NCI-H1105 treated with DMSO at 0.1 percent for 48 hours (cell line): ENCODE measurements around the gene CCR6.

Source experiments
- DNase-seq: peaks from one replicate; lab custom pipeline; 2025; lab: John Stamatoyannopoulos, UW

CCR6 gene

DNA sequence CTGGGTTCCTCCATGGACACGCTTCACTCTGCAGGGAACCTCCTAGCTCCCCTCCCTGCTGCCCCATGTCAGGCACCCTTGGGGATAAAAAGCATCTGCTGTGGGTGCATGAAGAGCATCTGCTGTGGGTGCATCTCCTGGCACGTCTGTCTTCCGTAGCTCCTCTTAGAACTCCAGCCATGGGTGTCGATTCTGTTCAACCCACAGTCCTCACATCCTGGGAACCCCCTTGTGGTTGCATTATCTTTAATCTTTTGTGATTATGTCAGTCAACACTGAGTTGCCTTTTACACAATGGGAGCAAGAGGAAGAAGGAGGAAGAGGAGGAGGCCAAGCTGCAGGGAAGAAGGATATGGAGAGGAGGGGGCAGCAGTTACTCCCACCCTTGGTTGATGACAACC is 24.1 kb upstream of the CCR6 start:
- DNase-seq, result no peak

DNA sequence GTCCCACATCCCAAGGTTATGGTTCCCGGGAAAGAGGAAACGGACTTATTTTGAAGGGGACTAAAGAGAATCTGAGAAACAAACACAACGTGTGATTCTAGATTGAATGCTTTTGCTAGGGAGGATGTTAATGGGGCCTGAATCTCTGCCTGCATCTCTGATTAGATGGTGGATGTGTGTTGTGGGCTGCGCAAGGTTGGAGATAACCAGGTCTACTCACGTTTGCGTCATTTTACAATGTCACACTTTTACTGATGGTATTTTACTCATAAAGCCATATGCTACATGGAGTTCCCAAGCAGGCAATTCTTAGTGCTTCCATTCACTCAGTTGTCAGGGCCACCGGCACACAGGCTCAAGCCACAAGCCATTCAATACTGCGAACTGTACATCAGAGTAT is 23.2 kb upstream of the CCR6 start:
- DNase-seq, result no peak

GRCh38 chr6:167100241-167100674 is 22.6 kb upstream of the CCR6 start:
- DNase-seq, result no peak

GRCh38 chr6:167102318-167102717 is 20.6 kb upstream of the CCR6 start:
- no peak for DNase-seq

DNA sequence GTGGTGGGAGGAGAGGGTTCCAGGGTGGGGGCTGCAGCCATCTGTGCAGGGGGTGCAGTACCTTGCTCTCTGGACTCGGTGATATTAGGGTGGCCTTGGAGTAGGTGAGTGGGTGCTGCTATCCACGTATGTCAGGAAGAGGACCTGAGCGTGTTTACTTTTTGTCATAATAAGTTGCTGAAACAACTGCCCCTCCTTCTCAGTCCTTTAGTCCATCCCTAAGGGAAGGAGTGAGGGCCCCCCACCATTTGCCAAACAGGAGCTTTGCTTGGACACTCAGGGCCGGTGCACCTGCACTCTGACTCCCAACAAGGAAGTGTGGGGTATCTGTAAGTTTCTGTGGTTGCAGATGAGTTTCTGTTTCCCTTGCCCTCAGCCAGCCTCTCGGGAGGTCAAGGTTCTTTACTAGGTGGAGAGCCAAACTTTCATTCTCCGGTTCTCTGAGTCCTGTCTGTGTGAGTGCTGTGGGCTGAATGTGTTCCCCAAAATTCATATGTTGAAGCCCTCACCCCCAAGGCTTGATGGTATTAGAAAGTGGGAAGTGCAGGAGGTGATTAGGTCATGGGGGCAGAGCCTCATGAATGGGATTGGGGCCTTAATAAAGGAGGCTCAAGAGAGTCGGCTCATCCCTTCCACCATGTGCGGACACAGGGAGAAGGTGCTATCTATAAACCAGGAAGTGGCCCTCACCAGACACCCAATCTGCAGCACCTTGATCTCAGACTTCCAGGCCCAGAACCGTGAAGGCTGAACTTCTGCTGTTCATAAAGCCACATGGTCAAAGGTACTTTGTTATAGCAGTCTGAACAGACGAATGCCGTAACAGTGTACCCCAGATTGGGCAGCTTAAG is 19.6 kb upstream of the CCR6 start:
- DNase-seq, result no peak

GRCh38 chr6:167104388-167104787 is 18.5 kb upstream of the CCR6 start:
- no peak for DNase-seq

DNA sequence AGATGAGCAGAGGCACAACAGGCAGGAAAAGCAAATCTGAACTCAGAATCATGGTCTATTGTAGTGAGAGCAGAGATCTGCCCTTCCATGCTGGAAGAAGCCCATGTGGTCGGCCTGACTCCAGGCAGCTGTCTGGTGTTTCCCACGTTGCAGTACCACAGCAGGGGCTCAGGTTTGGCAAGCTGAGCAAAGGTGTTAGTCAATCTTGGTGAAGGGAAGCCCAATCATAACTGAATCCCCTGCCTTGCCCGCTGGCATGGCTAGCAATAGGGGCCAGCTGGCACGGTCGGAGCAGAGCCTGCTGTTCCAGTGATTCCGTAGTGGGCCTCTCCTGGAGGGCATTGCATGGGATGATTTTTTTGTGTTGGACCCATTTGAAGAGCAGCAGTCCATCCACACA is 17.8 kb upstream of the CCR6 start:
- no peak for DNase-seq

DNA sequence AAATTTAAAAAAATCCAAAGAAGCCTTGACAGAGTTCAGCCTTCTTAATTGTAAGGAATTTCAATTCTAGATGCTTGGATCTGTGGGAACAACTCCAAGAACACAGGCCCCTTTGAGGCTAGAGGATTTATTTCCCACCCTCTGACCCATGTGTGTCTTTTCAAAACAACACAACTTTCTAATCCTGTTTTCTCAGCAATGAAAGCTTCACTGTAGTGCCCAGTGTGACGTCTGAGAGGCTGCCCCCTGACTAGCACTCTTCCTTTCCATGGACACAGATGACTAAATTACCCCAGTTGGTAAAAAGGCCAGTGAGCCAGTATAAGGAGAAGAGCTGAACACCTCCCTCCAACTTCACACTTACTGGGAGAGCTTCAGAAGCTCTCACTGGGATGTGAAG is 16.5 kb upstream of the CCR6 start:
- no peak for DNase-seq

- no peak for DNase-seq
Observed at GRCh38 chr6:167107787-167108186, 15.1 kb upstream of the CCR6 start.

GRCh38 chr6:167108278-167108677 is 14.6 kb upstream of the CCR6 start:
- no peak for DNase-seq

- no peak for DNase-seq
Observed at GRCh38 chr6:167109651-167110050, 13.2 kb upstream of the CCR6 start.

GRCh38 chr6:167111597-167111996 is 11.3 kb upstream of the CCR6 start:
- DNase-seq, result no peak

DNA sequence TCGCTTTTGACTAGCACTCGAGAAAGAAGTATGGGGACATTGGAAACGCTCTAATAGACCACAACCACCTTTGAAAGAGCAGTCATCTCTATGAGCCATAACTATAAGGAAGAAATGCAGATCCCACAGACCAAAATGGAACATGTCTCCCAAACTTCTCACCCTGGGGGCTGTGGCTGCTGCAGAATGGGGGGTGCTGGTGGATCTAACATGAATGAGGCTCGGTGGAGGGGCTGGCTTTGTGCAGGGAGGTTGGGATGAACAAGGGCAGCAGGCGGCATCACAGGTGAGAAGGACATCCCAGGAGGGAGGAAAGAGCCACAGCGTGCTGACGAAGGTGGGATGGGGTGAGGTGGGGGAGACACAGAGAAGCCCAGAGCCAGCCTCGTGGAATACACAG is 10.5 kb upstream of the CCR6 start:
- DNase-seq, result no peak

DNA sequence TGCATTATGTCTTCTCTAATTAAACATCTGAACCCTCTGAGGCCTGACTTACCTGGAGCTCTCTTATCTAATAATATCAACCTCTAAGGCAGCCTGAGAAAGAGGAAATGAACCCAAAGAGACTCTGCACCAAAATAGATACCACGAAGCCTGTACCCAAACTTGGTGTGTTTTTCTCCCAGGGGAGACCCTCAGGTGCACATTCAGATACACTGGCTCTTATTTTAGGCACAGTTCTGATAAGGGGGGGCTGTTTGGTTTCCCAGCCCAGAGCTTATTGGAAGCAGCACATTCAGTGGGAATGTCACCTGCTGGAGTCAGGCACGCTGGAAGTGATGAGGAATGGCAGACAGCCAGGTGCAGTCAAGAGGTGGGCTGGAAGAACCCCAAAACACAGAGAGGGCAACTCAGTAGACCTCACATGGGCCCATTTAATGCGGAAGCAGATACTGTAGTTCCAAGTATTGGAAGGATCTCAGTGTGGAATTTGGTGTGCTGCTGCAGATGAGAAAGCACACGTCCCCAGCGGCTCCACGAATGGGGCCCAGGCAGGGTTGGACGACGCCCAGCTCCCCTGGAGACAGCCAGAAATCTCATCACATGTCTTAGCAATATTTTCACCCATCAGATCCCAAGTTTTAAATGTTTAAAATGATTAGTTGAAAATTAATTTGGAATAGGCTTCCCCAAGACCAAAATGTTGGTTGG is 9.7 kb upstream of the CCR6 start:
- DNase-seq, result no peak

DNA sequence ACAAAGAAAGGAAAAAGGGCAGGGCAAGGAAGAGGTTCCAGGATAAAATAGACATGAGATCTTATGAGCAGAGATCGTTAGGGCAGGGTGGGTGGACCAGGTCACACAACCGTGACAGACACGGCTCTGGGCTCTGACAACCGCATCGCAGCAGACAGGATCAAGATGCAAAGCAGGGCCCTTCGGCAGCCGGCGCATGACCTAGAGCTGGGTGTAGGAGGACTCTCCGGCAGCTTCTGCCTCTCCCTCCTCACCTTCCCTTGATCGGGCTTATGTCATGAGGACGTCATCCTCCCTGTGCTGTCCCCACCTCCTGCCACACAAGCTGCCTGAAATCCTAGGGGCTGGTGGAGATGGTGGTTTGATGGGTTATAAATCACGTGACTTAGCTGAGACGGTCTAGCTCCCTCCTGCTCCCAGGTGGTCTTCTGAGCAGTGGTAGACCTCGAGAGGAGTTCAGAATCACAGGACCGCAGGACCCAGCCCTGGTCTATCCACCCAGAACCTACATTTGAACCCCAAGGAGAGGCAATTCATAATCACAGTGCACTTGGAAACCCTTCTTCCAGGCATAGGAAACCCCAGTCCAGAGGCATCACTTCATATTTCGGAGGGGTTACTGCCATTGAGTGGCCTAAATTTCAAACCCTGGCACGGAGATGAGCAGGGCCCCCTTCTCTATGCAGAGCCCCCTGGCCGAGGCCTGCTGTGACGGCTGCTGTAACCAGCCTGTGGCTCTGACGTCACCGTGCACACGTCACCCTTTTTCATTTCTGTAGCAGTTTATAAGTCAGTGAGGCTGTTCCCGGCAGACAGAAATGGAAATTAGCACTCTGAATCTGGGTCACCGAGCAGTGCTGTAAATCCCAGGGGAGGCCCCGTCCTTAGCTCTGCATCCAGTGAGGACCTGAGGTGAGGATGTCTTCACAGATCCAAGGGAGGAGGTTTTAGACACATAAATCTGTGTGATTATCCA is 8.7 kb upstream of the CCR6 start:
- no peak for DNase-seq

DNA sequence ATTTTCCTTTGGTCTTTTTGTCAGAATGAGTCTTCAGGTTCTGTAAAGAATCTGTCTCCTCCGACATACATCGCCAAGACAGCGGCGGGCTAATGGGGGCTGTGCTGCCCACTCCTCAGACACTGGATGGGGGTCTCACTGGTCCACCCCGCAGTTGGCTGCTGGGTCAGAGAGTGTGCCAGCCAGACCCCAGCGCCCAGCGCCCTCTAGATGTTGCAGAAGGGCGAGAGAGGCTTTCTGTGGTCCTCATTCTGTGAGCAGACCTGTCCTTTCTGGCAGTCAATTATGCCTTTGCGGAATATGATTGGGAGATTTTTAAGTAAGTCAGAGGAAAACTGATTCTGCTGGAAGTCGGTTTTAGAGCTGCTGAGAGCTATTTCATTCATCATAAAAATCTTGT is 7.8 kb upstream of the CCR6 start:
- DNase-seq, result no peak

- peak; percentile 6 for DNase-seq
Observed at GRCh38 chr6:167116109-167116837, 6.6 kb upstream of the CCR6 start.

DNA sequence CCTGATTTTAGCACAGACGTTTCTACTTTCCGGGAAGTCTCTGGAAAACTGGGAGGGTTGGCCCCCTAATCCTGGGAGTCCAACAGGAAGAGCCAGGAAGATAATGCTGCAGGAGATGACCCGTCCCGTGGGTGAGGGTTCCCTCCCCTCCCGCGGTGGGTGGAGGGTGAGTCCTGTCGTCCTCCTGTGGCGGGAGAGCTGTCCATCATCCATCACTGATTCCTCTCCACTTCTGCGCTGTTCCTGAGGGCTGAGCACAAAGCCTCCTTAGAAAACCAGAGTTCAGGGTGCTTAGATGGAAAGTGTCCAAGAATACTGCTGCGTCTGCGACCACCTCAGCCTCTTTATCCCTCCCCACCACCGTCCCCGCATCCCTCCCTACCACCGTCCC is 6.1 kb upstream of the CCR6 start:
- no peak for DNase-seq

DNA sequence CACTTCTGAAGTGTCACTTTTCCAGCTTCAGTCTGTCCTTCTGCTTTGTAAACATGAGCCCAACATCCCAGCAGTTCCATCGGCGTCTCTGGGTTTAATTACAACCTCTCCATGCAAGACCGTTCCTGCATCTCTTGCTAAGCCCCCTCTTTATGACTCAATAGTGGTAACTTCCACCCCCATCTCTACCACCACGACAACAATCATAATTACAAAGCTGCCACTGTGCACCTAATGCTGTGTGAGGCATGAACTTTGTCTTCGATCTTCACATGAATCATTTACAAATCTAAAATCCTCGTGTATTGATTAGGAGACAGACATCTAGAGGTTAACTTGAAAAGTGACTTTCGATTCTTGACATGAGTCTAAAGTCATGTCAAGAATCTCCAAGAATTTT is 4.9 kb upstream of the CCR6 start:
- no peak for DNase-seq

- DNase-seq, result no peak
Observed at GRCh38 chr6:167118839-167119238, 4.1 kb upstream of the CCR6 start.

GRCh38 chr6:167119670-167120582 is 3.0 kb upstream of the CCR6 start:
- DNase-seq, result no peak
